ENCODE measurements around the gene FGD2.
A peak's percentile ranks its signal among the peaks of the same experiment; 100 is the strongest.

The FGD2 gene

DNA sequence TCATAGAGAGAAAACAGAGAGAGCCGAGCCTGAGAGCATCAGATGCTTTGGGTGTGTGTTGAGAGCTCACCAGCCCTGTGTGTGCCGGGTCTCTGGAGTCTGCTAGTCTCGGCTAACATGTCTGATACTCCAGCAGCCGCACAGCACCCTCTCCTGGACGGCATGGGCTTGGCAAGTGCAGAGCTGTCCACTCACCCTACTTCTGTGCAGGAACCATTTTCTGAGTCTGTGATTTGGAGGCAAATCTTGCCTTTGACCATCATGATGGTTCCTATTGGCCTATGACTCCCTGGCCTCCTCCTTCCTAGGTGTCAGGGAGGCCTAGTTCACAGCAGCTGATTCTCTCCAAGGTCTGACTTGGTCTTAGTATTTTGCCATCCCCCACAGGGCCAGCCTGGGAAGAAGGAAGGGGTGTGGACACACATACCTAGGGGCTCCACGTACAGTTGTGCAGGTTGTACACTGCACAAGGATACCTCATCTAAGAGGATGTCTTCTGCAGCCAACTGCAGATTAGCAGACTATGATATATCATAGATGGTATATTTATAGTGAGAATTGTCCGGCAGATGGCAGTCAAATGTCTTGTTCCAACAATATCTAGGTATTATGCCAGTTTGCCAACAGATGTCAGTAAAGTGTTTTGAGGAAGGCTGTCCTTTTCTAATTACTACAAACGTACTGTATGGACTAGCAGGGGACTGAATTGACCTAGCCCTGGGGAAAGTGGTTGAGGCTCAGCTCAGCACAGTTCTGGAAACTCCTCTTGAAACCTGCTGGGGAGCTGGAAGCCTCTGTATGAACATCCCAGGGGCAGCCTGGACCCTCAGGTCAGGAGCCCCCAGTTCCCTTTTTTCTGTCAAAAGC, 13.0 kb downstream of the FGD2 start:
- DNase-seq (ENCODE audit: low read depth): peak; percentile 83

DNA sequence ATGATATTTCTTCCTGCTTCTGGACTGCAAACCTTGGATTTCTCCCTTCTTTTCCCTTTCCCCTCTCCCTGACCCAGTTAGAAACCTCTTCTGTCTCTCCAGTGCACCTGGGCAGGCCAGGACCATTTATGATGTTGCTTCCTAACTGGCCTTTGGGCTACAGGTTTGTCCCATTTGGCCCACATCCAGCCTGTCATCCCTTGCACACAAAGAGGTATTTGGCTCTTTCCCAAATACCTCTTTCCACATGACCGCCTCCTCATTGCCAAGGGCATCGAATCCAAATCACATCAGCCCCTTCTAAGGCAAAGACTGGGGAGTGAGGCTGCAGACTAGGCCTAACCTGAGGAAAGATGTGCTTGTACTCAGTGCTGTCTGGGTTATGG, 13.6 kb downstream of the FGD2 start:
- DNase-seq (ENCODE audit: low read depth): no peak

DNA sequence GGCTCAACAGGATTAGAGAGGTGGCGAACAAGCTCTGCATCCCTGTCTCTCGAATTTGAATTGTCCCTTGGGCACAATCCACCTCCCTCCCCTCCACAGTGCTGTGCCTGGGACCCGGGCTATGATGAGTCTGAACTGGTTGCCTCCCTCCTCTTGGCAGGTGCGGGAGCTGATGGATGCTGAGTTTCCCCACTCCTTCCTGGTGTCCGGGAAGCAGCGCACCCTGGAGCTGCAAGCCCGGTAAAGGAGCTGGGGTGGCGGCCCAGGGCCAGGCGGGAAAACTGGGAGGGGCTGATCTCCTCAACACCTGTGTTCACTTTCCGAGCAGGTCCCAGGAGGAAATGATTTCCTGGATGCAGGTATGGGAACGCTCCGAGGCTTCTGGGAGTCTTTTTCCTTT, 14.9 kb downstream of the FGD2 start:
- no peak for DNase-seq (ENCODE audit: low read depth)

DNA sequence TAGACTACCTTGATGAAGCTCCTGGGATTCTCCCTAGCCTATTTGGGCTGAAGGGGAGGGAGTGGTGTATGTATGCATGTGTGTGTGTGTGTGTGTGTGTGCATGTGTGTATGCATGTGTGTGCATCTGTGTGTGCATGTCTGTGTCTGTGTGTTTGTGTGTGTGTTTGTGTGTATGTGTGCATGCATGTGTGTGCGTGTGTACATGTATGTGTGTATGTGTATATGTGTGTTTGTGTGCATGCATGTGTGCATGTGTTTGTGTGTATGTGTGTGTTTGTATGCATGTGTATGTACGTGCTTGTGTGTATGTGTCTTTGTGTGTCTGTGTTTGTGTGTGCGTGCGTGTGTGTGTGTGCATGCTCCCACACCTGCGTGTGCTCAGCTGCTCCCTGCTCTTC, 15.4 kb downstream of the FGD2 start:
- DNase-seq (ENCODE audit: low read depth): no peak

DNA sequence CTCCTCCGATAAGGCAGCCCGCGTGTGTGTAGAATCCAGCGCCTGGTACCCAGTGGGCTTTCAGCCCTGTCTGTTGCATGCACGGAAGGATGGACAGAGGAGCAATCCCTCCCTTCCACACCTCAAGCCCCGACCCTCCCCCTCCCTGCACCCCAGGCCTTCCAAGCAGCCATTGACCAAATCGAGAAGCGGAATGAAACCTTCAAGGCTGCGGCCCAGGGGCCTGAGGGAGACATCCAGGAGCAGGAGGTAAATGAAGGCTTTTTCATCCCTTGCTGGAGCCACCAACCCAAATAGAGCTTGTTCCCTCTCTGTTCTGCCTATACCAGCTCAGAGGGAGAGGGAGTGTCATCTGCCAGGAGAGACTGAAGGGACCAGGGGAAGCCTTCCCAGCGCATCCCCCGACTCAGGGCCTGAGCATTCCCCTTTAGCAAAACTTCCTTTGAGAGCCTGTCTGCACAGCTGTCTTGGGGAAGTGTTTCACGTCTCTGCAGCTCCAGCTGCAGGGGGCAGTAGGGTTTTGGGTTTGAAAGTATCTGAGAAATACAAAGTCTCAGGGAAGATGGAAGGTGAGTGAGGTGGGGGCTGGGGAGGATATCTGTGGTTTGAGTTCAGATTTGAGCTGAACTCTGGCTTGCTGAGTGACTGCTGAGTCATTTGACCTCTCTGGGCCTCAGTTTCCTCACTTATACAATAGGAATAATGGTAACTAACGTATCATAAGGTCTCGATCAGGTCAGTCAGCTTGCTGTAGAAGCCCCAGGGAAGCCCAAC, 16.1 kb downstream of the FGD2 start:
- peak; percentile 51 for DNase-seq (ENCODE audit: low read depth)

DNA sequence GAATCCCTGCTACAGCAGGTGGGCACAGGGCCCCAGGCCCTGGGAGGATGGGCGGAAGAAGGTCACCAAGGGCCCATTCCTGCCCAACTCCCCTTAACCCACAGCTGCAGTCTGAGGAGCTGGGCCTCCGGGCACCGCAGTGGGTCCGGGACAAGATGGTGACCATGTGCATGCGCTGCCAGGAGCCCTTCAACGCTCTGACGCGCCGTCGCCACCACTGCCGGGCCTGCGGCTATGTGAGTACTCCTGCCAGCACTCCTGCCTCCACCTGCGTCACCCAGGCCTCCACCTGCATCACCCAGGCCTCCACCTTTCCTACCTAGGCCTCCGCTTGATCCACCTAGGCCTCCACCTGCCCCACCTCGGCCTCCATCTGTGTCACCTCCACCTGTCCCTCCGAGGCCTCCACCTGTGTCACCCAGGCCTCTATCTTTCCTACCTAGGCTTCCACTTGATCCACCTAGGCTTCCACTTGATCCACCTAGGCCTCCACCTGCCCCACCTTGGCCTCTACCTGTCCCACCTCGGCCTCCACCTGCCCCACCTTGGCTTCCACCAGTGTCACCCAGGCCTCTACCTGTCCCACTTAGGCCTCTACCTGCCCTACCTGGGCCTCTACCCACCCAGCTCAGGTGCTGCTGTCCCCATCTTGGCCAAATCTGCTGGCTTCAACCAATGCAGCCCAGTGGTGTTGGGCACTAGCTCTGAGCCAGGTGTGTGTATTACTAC, 16.8 kb downstream of the FGD2 start:
- DNase-seq (ENCODE audit: low read depth): no peak

DNA sequence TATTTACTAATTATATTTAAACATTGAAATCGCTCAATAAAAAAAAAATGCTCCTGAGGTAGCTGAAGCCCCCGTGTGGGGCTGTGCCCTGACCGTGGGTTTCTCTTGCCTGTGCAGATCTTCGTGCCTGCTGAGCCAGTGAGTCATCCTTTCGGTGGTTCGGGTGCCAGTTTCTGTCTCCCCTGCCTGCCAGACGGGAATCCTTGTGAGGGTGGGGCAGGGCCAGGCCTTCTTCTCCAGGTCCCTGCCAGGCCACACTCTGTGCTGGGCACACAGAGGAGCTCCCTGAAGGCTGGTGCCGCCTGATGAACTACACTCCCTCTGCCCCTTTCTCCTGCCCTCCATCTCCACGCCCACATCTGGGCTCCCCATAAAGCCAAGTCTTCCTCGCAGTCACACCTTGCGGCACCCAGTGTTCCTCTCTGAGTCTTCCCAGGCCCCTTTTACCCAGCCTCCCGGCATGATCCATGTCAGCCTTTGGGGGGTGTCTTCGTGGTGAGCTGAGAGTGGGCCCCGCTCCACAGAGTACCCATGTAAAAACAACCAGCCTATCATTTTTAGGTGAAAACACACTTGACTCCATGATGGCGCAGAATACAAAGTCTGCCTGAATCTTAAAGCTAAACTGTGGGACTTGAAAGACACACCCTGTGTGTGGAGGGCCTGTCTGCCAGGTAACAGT, 19.3 kb downstream of the FGD2 start:
- peak; percentile 28 for DNase-seq (ENCODE audit: low read depth)

DNA sequence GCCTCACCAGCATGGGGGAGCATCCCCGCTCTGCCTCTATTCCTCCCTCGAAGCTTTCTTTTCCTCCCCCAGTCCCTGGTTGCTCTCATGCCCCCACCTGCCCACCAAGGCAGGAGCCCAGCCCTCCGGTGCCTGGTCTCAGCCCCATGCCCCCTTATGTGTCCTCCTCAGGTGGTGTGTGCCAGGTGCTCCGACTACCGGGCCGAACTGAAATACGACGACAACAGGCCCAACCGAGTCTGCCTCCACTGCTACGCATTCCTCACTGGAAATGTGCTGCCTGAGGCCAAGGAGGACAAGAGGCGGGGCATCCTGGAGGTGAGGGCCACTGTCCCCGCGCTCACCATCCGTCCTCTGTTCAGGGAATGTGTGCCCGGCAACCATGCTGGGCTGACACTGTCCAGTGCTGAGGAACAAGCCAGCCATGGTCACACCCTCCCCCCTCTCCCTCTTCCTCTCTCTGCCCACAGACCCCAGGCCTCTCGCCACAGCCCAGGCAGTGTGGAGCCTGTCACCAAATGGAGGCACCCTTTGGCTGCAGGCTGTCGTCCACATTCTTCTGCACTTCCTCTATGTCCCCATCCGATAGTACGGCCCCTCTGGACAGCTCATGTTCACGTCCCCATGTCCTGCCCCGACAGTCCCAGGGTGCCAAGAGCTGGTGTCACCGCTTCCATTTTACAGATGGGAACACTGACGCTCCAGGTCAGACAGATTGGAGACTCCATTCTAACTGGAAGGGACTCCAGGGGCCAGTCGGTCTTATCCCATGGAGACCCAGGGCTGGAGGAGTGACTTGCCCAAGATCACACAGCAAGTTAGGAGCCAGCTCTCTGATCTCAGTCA, 20.4 kb downstream of the FGD2 start:
- no peak for DNase-seq (ENCODE audit: low read depth)

DNA sequence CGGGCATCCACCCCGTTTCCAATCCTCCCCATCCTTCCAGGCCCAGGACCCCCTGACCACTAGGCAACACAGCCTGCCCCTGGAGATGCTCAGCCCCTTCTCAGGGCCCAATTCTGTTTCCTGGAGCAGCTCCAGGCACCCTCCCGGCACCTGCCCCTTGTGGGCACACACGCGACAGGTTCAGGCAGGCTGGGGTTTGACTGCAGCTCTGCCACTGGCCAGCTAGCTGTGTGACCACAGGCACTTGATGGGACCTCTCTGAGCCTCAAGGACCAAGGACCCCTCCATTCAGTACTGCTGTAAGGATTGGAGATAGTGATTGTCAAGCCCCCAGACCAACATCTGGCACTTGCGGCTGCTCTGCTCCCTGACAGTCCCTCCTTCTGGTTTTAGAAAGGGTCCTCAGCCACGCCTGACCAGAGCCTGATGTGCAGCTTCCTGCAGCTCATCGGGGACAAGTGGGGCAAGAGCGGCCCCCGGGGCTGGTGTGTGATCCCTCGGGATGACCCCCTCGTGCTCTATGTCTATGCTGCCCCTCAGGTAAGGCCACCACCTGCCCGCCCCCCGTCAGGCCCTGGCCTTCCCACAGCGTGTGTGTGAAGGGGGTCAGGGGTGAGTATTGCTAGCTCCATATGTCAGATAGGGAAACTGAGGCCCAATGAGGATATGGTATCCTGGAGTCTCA, 21.7 kb downstream of the FGD2 start:
- DNase-seq (ENCODE audit: low read depth): no peak

DNA sequence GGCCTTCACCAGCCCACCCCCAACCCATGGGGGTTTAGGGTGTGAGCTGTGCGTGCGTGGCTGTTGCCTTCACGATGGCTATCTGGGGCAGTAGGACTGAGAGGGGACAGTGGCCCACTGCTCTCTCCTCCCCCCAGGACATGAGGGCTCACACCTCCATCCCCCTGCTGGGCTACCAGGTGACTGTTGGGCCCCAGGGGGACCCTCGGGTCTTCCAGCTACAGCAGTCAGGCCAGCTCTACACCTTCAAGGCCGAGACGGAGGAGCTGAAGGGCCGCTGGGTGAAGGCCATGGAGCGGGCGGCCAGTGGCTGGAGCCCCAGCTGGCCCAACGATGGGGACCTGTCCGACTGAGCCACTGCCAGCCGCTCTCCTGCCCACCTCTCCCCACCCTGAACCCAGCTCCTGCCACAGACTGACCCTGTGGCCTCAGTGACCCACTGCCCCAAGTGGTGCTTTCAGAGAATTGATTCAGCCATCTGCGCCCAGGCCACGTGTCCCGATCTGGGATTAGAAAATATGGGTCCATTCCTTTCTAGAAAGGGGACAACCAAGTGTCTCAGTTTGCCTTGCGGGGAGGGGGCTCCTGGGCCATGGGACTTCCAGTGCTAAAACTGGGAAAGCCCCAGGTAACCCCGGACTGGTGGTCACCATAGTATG, 22.5 kb downstream of the FGD2 start:
- DNase-seq (ENCODE audit: low read depth): no peak

DNA sequence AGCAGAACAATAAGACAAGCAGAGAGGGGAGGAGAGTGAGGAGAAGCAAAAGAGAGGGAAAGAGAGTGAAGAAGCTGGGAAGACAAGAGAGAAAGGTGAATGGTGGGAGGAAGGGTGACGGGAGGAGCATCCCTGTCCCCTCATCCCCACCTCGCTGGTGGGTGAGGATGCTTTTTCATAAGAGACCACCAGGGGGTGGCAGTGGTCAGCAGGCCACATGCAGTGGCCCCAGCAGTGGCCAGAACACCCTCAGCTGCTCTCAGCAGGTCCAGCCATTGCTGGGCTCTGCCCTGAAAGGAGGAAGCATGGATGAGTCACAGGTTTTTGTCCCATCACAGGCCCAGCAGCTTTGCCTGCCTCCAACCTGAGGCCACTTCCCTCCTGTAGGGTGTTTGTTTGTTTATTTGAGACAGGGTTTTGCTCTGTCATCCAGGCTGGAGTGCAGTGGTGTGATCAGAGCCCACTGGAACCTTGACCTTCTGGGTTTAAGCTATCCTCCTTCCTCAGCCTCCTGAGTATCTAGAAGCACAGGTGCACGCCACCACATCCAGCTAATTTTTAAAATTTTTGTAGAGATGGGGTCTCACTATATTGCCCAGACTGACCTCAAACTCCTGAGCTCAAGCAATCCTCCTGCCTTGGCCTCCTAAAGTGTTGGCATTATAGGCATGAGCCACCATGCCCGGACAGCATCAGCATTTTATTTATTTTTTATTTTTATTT, 24.0 kb downstream of the FGD2 start:
- DNase-seq (ENCODE audit: low read depth): no peak

DNA sequence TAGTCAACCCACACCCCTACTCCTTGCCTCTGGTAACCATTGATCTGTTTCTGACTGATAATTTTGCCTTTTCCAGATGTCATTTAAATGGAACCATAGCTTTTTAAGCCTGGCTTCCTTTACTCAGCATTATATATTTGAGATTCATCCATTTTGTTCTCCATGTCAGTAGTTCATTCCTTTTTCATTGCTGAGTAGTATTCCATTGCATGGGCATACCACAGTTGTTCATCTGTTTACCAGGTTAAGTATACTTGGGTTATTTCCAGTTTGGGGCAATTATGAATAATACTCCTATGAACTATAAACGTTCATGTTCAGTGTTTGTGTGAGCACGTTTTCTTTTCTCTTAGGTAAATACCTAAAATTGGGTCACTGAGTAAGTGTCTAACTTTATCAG, 25.1 kb downstream of the FGD2 start:
- DNase-seq (ENCODE audit: low read depth): no peak

DNA sequence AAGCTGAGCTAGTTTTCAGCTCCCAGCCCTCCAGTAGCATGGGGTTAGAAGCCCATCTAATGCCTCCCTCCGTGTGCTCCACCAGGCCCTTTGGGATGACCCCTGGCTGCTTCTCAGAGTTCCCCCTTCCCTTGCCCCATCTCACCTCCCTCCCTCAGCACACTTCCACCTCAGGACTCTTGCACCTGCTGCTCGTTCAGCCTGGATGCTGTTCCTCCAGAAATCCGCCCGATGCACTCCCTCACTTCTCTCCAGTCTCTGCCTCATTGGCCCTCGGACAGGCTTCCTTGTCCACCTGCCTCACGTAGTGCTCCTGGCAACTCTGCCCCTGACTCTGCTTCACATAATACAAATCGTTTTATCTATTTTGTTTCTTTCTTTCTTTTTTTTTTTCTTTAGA, 26.8 kb downstream of the FGD2 start:
- no peak for DNase-seq (ENCODE audit: low read depth)

DNA sequence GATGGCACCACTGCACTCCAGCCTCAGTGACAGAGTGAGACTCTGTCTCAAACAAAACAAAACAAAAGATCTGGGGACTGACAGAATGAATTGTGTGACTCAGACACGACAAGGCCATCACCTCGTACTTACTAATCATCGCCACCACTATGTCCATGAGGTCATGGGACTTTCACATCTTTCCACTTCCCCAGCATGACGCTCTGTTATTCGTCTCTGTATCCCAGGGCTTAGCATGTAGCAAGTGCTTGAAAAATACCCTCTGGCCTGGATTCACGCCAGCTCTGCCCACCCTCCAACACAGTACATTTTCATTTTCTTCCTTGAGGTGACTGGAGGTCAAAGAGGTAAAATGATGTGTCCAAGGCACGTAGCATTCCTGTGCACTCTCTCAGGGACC, 27.8 kb downstream of the FGD2 start:
- DNase-seq (ENCODE audit: low read depth): peak; percentile 42

DNA sequence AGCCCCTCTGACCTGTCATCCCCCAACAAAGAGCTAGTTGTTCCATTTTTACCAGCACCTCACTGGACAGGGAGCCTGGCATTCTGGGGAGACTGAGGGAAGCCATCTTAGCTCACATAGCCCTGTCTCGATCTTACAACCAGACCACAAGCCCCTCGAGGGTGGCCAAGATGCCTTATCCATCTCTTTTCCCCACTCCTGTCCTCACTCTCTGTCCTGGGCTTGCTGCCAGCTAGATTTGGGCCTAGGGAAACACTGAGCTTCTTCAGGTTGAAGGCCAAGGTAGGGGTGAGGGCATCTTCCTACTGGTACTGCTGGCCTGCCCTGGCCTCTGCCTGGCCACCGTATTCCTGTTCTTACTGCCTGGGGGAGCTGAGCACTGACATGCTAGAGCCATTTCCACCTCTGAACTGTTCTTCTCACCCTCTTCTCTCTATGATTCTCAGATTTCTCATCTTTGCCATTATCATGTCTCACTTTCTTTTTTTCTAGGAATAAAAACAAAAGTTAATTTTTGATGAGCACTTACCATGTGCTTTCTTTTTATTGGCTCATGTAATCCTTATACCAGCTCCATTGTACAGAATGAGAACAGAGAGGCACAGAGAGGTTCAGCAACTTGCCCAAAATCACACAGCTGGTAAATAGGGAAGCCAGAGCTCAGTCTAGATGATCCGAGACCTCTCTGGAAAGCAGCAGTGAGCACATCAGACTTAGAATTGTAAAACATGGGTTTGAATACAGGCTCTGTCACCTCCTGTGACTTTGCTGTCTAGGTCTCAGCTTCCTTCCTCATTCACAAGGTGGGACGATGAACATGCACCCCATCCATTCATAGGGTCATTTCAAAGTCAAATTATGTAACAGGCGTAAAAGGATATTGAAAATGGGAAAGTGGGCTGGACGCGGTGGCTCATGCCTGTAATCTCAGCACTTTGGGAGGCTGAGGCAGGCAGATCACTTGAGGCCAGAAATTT, 28.7 kb downstream of the FGD2 start:
- no peak for DNase-seq (ENCODE audit: low read depth)

DNA sequence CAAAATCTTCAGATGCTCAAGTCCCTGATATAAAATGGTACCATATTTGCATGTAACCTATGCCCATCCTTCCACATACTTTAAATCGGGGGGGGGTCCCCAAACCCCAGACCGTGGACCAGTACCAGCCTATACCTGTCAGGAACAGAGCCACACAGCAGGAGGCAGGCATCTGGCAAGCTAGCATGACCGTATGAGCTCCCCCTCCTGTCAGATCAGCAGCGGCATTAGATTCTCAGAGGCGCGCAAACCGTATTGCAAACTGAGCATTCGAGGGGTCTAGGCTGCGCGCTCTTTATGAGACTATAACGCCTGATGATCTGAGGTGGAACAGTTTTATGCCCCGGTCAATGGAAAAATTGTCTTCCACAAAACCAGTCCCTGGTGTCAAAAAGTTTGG, 30.7 kb downstream of the FGD2 start:
- no peak for DNase-seq (ENCODE audit: low read depth)

DNA sequence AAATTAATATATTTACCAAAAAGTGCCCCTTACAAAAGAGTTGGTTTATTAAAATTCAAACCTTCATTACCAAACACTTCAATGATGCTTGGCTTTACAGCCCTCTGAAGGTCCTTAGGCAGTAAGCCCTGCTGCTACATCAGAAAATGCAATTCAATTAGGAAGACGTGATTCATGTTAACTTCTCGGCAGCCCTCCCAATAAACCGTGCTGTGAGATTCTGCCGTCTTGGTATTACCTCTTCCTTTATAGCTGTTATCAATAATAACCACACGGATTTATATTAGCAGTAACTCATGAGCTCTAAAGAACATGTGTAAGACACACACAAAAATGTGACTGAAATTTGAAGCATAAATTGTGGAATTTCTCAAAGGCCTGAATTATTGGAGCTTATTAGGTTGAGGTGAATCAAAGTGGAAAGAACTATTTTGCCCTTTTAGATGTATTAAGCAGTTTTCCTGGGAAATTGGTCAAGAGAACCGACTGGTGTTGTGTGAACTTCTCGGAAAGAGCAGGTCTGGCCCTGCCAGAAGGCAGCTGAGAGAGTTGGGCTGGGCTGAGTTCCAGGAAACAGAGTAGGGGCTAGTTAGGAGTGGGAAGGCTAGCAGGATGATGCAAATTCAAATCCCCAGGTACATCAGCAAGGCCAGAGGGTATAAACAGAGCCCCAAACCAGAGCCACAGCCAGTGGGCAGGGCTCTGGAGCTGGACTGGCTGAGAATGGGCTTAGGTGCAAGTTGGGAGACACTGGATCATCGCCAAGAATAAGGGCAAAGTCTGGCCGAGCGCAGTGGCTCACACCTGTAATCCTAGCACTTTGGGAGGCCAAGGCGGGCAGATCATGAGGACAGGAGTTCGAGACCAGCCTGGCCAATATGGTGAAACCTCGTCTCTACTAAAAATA, 33.1 kb downstream of the FGD2 start:
- DNase-seq (ENCODE audit: low read depth): no peak
